Fibroblast of skin of right biceps (primary cell): Measurements from ENCODE around the gene JAKMIP1.

ENCODE experiments used
- DNase-seq: peaks from one replicate; pipeline ENCODE4 v3.0.0-alpha.2; 2013

Gene JAKMIP1

DNA sequence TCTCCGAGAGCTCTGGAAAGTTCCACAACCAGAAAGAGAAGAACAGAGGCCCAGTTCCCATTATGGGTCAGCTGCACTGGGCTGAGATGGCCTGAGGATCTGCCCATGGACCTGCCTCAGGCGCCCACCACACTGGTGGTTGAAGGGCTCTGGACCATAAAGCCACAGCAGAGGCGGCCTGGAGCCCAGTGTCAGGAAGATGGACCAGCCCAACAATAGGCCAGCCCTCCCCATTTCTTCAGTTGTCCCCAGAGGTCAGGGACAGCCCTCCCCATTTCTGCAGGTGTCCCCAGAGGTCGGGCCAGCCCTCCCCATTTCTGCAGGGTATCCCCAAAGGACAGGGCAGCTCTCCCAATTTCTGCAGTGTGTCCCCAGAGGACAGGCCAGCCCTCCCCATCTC lies 144.9 kb downstream of the JAKMIP1 start:
- no peak for DNase-seq

GRCh38 chr4:6055030-6055429 lies 145.3 kb downstream of the JAKMIP1 start:
- no peak for DNase-seq

DNA sequence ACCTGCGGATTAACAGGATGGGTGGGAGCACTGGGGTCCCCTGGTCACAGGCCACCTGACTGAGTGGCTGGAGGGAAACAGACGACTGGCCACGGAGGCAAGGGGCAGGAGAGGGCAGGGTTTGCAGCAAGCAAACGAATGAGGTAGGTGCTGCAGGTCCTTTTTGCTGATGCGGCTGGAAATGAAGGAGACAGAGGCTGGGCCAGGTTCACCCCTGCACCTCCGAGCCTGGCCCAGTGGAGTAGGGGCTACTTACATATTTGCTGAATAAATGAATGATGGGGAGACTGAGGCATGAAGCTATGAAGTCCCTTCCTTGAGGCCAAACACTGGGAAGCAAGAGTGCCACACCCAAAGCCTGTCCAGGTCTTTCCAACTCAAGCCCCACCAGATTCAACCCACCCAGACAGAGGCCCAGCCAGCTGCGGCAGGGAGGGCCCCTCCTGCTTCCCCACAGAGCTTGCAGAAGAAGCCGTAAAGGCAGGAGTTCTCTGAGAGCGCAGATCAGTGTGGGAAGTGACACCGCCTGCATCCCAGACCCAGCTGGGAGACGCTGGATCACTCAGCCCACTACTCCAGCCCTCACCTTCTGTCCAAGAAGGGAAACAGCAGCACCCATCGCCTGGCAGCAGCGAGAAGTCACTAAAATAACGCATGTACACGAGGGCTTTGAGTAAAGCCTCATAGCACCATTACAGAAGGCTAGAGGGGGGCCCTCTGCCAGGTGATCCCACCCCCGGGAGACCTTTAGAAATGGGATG lies 146.0 kb downstream of the JAKMIP1 start:
- DNase-seq: no peak

GRCh38 chr4:6052679-6053078 lies 147.7 kb downstream of the JAKMIP1 start:
- DNase-seq: no peak

DNA sequence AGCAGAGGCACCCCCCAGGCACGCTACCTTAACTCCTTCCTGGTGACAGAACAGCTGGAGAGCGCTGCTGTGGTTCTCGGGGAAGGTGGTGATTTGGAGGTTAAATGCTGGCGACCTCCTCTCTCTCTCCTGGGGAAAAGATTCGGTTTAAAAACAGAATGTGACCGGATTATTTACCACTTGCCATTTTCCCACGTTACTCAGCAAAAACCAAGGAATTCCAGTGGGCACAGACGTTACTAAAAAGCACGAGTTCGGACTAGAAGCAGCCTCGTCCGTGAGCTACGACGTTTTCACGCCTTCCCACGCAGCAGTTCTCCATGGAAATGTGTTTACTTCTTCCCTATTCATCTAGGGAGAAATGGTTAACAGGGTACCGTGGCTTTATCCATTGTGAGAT lies 149.8 kb downstream of the JAKMIP1 start:
- DNase-seq: no peak

DNA sequence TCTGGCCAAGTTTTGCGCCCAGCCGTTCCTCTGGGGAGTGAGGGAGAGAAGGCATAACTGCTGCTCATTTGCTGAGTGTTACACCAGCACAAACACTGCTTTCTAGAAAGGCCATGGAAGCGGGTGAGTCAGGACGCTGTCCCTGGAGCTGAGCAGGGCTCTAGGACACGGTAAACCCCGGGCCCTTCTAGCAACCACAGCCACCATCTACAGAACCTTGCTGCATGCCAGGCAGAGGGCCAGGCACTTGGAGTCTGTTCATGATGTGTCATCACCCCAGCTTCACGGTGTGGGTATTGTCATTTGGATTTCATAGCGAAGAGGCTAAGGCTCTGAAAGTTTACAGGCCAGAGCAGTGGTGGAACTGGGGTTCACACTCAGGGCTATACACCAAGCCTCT lies 150.4 kb downstream of the JAKMIP1 start:
- no peak for DNase-seq

GRCh38 chr4:6049278-6049677 lies 151.1 kb downstream of the JAKMIP1 start:
- DNase-seq: no peak

DNA sequence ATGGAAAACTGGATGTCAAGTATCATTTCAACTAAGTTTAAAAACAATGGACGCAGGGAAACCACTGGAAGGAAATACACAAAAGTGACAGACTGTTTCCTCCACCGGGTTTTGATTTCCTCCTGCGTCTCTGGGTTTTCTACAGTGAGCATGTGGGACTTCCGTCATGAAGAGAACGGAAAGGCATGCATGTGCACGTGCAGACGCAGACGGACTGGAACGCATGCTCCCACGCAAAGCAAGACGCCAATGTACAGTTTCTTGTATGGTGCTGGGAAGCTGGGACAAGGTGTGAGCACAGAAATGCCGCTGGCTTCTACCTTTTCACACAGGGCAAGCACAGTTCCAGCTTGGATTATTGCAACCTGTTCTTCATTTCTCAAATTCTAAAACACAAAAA lies 151.8 kb downstream of the JAKMIP1 start:
- no peak for DNase-seq

GRCh38 chr4:6047130-6047673 lies 153.1 kb downstream of the JAKMIP1 start:
- no peak for DNase-seq

- DNase-seq: no peak
Observed at GRCh38 chr4:6046526-6047129, 153.7 kb downstream of the JAKMIP1 start.

DNA sequence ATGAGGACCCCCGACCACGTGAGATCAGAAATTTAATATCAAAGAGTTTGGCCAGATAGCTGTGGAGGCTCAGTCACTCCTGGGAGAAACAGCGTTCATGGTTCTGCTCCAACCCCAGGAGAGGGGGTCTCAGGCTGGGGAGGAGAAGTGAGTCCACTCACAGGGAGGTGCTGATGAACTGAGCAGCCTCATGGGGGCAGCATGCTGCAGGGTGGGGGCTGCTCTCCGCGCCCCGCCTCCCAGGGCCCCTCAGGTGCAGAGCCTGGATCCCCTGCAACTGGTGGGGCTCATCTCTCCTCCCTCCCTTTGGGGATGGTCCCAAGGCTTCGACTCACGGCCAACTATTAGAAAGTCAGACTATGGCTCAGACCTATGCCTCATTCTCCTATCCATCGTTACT lies 155.5 kb downstream of the JAKMIP1 start:
- DNase-seq: no peak

GRCh38 chr4:6044276-6044675 lies 156.1 kb downstream of the JAKMIP1 start:
- DNase-seq: no peak

DNA sequence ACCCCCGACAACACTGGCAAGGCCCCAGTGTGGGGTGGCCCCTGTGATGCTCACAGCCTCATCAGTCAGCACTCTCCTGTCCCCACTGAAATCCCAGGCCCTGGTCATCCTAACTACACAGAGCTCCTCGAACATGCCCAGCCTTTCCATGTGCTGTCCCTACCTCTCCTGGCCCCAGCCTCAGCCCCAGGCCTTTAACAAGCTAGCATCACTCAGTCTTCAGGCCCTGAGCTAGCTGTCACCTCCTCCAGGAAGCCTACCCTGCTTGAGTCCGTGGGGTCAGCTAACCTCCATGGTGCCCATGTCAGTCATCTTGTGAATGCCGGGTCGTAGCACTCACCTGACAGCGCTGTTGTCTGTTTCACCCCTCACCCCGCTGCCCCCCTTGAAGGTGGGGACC lies 156.5 kb downstream of the JAKMIP1 start:
- DNase-seq: no peak

DNA sequence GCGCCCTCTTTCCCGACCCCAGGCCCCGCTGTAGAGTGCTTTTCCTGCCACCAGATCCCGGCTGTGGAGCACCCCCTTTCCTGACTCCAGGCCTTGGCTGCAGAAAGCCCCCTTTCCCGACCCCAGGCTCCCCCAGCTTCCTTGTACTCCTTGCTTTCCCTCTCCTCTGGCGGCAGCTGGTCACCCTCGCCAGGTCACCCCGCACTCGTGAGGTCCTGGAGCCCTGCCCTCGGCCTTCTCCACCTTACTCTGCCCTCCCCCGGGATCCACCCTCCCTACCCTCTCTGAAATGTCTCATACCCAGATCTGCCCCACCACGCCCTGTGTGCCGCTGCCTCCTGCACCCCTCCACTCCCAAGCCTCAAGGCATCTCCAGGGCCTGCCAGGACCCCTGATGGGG lies 157.2 kb downstream of the JAKMIP1 start:
- no peak for DNase-seq

- DNase-seq: no peak
Observed at GRCh38 chr4:6042293-6043063, 157.9 kb downstream of the JAKMIP1 start.

DNA sequence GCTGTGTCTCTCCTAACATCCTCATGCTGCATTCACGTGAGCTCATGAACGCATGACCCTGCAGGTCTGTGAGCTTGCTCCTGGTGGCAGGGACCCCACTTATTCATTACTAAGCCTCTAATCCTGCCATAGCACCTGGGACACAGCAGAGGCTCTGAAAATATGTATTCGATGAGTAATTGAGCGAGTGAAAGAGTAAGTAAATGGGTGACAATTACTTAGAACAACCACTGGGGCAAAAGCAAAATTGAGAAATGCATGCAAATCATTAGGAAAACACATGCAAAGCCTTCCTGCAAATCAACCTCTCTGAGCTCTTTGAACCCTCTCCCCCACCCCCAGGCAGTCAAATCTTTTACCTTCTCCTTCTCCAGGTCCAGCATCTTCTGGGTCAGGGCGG lies 158.5 kb downstream of the JAKMIP1 start:
- no peak for DNase-seq

DNA sequence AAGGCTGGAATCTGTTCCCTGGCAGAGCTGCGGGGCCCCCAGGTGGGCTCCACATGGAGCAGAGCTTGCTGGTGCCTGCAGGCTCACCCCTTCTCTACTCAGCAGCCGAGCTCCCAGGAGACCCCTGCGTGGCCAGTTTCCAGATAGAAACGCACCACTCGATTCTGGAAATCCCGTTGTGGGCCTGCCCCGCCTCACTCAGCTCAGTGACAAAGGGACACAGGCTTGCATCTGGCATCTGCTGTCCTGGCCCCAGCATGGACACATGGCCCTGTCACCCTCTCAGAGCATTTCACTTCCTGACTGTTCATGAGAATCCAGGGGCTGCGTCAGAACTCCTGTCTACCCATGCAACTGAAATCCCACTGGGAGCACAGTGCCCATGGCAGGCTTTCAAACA lies 161.6 kb downstream of the JAKMIP1 start:
- no peak for DNase-seq

DNA sequence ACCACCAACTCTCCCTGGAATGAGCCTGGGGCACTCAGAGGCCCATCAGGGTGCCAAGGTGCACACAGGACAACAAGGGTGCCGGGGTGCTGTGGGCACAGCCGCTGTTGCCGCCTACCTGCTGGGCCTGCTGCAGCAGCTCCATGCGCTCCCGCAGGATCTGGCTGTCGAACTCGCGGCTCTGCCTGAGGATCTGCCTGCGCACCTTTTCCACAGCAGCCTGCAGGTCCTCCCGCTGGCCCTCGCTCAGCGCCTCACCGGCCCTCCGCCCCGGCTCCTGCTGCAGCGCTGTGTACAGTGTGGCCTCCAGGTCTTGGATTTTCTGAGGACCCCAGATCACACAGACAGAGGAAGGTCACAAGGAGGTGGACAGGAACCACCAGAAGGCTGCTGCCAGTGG lies 164.6 kb downstream of the JAKMIP1 start:
- no peak for DNase-seq

DNA sequence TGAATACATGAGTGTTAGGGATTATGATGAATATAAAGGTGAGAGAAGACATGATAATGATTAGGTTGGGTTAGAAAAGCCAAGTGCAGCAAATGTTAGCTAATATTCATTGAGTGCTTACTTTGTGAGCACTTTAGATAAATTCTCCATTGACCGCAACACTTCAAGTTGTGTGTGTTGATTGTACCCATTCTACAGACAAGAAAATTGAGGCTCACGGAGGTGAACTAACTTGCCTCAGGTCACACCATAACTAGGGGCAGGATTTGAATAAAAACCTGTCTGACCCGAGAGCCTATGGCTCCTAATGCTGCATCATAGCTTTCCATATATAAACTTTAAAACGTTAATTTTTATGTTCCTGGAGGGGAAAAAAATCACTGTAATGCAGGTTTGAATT lies 167.0 kb downstream of the JAKMIP1 start:
- DNase-seq: no peak

DNA sequence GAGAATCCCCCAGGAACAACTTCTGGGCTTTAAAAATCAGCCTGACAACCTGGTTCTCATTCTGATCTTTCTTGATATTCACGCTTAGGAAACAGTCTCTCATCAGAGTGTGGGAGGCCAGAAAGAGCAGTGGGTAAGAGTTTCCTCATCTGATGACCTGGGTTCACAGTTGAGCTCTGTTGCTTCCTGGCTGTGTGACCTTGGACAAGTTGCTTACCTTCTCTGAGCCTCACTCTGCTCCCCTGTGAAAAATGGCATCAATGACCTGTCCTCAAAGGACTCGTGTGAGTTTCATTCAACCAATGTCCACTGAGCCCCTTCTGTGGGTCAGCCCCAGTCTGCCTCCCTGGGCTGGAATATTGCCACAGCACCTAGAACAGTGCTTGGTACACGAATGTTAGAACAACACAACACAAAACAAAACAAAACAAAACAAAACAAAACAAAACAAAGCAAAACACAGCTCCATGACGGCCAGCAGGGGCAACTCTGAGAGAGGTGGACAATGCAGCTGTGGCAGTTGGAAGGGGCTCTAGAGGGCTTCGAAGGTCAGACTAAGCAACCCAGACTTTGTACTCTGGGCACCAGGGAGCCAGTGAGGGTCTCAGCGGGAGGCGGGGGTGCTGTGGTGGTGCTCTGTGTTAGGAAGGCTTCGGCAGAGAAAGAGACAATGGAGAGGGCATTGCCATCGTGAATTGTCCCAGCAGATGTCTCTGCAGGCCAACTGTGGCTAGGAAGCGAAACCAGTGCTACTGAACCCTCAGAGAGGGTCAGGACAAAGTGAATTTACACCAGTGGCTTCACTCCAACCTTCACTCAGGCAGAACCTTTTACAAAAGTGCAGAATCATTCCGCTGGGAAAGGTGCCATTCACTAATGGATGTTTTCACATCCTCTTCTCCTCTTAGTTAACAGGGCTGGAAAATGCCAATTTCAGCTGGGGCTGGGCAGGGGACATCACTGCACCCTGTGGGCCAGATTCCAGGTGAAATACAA lies 167.8 kb downstream of the JAKMIP1 start:
- DNase-seq: no peak

- DNase-seq: no peak
Observed at GRCh38 chr4:6031846-6032245, 168.5 kb downstream of the JAKMIP1 start.

DNA sequence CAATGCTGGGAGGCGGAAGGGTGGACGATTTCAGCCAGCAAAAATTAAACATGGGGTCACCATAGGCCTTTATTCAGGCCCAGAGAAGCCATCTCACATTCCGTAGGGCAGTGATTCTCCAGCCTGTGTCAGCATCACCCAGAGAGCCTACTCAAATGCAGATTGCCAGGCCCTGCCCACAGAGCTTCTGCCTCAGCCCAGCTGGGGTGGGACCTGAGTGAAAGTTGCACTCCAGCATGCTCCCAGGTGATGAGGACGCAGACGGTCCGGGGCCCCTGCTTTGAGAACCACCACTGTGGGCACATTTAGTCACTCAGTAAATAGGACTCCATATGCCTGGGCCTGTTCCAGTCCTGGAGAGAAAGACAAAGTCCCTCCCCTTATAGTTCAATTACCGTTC lies 169.7 kb downstream of the JAKMIP1 start:
- DNase-seq: no peak

- no peak for DNase-seq
Observed at GRCh38 chr4:6029254-6029653, 171.1 kb downstream of the JAKMIP1 start.
